HL-60/S4 treated with retinoic acid at 250 ng/mL for 4 days and 3 days (cell line): ENCODE data around the gene SLC7A7.

Experiments
- in situ Hi-C: fragments of 300-500 bp; cut with MboI; formaldehyde crosslinking; loops from 2 replicates; pipeline ENCODE4 v1.7.0; 2022; ENCODE audit warnings: low sequenced_read_pairs

SLC7A7 gene

DNA sequence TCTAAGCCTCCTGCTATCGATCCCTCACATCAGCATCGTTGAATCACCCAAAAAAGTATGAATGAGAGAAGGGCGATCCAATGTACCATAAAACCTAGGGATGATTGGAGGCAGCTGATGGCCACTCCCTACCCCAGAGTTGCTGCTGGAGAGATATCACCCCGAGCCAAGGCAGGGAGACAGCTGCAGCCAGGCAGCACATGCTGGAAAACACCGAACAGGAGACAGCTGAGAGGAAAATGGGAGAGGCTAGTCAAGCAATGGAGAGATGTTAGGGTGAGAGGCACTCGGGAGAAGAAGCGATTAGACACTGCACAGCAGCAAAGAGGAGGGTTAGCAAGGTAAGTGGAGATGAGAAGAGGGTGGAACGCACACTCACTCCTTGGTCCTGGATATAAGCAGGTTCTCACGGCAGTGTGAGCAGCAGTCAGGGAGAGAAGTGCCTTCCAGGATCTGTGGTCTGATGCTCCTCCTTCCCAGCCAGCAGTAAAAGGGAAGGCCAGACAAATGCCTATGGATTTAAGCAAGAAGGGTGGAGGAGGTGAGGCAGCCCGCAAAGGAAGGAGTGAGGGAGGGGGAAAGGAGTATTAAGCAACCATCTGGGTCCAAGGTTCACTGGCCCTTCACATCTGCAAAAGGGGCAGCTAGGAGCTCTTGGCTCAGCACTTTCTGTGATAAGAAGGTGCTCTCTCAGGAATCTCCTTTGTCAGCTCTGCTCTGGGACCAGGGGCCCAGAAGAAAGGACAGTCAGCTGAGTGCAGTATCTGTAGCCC lies at the start of gene SLC7A7:
TSS of gene SLC7A7 (minus strand) at position 495 of the 773 bp plus-strand sequence. CDS start 2,037 bp downstream, outside the sequence.
- in situ Hi-C loops = no loop called here

DNA sequence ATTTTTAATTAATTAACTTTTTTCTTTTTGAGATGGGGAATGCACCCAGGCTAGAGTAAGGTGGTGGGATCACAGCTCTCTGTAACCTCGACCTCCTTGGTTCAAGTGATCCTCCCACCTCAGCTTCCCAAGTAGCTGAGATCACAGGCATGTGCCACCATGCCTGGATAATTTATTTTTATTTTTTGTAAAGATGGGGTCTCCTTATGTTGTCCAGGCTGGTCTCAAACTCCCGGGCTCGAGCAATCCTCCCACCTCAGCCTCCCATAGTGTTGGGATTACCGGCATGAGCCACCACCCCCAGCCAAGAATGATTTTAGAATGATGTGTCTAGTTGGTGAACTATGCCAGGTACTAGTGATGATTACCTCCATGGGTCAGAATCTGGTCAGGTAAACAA lies 49.7 kb upstream of the SLC7A7 start:
- in situ Hi-C loops = loop anchor here (25.0 kb wide), 1 partner anchor 303 kb away; no protein-coding TSS in a partner anchor

DNA sequence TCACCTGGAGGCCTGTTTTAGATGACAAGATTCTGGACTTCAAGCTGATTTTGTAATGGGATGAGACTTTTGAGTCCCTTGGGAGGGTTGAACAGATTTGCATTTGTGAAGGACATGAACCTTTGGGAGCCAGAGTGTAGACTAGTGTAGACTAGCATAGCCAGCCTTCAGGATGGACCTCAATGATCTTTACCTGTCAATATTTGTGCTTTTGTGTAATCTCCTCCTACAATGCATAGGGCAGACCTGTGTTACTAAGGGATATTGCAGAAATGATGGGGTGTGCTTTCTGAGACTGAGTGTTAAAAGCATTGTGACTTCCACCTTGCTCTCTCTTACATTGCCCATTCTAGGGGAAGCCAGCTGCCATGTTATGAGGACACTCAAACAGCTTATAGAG lies 46.4 kb upstream of the SLC7A7 start:
- in situ Hi-C loops = loop anchor here (25.0 kb wide), 1 partner anchor 299 kb away; no protein-coding TSS in a partner anchor

DNA sequence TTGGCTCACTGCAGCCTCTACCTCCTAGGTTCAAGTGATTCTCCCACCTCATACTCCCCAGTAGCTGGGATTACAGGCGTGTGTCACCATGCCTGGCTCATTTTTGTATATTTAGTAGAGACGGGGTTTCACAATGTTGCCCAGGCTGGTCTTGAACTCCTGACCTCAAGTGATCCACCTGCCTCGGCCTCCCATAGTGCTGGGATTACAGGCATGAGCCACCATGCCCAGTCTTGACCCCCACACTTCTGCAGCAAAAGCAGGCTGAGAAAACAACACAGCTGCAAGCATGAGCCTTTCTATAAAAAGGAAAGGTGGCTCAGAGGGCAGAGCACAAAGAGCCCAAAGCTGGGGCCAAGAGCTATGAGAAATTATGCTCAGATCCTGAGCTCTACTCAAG lies 45.1 kb upstream of the SLC7A7 start:
- in situ Hi-C loops = loop anchor here (25.0 kb wide), 1 partner anchor 298 kb away; no protein-coding TSS in a partner anchor

DNA sequence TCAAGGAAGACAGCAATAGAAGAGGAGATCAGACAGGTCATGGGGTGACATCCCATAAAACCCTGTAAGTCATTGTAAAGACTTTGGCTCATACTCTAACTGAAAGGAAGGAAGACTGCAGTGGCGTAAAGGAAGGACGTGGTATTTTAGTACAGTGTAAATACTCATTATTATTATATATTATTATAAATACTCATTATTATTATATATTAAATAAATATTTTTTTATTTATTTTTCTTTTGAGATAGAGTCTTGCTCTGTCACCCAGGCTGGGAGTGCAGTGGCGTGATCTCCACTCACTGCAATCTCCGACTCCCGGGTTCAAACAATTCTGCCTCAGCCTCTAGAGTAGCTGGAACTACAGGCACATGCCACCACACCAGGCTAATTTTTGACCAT lies 41.2 kb upstream of the SLC7A7 start:
- in situ Hi-C loops = loop anchor here (25.0 kb wide), 1 partner anchor 294 kb away; no protein-coding TSS in a partner anchor

DNA sequence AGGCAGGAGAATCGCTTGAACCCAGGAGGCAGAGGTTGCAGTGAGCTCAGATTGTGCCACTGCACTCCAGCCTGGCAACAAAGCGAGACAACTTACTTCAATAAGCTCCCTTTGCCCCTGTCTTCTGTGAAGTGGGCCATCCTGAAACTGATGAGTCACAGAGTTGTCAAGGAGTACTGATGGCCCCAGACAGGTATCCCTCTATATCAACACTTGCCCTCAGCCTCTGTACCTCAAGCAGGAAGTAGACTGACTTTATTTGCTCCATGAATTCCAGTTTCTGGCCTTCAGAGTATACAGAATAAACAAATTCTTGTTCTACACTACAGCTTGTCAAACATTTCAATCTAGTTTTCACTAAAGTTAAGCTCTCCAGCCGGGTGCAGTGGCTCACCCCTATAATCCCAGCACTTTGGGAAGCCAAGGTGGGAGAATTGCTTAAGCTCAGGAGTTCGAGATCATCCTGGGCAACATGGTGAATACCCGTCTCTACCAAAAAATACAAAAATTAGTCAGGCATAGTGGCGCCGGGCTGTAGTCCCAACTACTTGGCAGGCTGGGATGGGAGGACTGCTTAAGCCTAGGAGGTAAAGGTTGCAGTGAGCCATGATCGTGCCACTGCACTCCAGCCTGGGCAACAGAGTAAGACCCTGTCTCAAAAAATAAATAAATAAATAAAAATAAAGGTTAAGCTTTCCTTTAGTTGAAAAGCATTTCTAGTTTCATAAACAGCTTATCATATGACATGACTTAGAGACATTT lies 39.9 kb upstream of the SLC7A7 start:
- in situ Hi-C loops = loop anchor here (25.0 kb wide), 1 partner anchor 293 kb away; no protein-coding TSS in a partner anchor

DNA sequence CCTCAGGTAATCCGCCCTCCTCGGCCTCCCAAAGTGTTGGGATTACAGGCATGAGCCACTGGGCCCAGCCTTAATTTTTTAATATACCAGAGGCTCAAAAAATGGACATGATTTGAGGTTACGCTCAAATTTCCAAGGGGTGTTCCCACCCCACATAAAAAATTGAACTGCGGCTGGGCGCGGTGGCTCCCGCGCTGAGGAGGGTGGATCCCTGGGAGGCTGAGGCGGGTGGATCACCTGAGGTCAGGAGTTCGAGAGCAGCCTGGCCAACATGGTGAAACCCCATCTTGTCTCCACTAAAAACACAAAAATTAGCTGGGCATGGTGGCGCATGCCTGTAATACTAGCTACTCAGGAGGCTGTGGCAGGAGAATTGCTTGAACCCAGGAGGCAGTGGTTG lies 39.1 kb upstream of the SLC7A7 start:
- in situ Hi-C loops = loop anchor here (25.0 kb wide), 1 partner anchor 292 kb away; no protein-coding TSS in a partner anchor

DNA sequence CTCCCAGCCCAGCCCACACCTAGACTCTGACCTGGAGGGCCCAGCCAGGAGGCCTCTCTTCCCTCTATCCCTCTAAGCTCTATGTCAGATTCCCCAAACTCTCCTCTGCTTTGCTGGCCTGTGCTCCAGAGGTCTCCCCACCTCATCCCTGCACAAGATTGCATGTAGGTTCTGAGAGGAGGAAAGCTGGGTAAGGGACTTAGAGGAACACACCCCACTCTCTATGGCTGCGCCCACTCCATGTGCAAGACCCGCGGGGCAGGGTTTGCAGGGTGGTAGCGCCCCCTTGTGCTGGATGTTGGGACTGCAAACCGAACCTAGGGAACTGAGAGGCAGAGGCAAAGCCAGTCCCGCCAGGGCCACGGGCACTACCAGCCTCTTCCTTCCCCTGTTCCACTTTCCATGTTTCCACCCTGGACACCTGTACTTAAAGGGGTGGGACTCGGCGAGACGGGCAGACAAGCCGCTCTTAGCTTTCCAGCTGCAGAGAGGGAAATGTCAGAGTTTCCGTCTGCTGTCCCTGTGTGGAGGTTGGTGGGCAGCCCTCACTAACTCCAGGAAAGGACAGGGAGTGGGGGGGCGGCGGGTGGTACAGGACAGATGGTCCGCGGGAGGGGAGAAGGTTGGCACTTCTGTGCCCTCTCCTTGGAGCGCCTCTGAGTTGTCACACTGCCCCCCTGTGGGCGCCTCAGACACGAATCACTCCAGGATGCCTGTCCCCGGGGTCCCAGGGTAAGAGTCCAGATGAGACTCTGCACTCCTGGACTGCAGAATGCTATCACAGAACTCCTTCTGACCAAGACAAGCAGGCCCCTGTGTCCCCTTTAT lies 37.9 kb upstream of the SLC7A7 start:
- in situ Hi-C loops = loop anchor here (25.0 kb wide), 1 partner anchor 291 kb away; no protein-coding TSS in a partner anchor

DNA sequence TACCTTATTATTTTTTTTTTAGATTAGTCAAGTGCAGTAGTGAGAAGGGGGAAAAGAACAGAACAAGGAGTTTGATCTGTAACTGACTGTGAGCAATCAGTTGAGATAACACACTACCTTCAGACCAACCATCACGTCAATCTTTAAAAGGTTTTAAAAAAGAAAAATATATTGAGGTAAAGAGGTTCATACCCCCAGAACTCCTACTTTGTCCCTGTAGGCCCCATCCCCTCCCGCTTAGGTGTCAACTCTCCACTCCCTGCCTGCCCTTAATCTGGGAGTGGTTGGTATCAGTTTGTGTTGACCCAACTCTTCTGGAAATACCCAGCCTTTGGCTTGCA lies 37.3 kb upstream of the SLC7A7 start:
- in situ Hi-C loops = loop anchor here (25.0 kb wide), 1 partner anchor 290 kb away; no protein-coding TSS in a partner anchor

DNA sequence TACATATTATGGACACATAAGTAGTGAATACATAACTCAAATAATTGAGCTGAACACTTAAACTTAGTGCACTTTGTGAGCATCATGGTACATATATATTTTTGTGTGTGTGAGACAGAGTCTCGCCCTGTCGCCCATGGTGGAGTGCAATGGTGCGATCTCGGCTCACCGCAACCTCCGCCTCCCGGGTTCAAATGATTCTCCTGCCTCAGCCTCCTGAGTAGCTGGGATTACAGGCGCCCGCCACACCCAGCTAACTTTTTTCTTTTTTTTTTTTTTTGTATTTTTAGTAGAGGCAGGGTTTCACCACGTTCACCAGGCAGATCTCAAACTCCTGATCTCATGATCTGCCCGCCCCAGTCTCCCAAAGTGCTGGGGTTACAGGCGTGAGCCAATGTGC lies 36.9 kb upstream of the SLC7A7 start:
- in situ Hi-C loops = loop anchor here (25.0 kb wide), 1 partner anchor 290 kb away; no protein-coding TSS in a partner anchor

DNA sequence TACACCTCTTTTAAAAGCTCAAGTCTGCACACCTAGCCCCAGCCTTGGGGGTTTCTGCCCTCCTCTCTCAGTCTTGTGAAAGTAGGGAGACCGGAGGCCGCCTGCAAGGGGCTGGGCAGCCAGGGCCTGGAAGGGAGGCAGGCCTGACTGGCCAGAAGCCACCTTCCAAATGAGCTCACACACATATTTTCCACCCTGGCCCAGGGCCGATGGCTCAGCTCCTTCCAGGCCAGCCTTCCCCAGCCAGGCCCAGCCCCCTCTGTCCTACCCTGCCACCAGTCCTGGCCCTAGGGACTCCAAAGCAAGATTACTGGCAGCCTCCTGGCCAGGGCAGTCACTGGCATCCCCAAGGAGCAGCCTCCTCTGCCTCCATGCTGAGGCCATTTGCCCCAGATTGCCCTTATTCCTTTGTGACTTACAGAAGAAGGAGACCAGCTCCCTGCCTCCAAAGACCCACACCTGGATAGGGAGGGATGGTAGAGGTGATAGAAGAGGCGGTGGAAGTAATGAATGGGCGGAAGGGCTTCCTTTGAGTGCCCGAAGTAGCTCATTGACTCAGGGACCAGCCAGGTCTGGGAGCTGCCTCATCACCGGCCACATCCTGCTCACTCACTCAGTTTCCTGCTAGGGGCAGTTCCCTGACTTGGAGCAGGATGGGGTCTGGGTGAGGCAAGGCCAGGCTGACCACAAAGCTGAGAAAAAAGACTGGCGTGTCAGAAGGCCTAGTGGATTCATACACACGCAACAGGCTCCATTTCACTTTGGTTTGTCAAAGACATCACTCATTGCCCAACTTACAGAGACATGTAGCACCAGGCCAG lies 35.9 kb upstream of the SLC7A7 start:
- in situ Hi-C loops = loop anchor here (25.0 kb wide), 1 partner anchor 289 kb away; no protein-coding TSS in a partner anchor

DNA sequence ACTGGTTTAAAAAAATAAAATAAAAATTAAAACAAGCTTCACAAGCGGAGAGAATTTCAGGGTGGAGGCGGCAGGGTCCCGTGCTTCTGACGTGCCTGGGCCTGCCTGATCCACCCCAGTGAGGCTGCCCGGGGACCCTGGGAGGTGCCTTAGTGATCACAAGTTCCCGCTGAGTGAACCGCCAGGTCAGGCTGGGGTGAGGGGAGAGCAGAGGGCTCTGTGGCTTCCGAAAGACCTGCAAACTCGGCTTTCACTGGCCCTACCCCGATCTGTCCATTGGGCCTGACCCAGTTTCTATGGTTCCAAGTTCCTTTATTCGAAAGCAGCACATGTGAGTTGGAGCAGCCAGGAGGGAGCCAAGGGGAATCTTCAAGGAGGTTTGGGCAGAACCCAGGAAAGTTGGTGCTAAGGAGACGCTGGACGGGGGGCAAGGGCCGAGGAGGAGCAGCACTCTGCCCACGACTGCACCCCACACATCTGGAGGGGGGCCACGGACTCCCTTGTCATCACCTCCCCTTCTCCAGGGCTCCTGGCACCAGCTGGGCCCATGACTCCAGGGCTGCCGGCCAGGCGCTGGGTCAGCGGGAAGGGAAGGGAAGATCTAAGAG lies 34.1 kb upstream of the SLC7A7 start:
- in situ Hi-C loops = no loop called here

DNA sequence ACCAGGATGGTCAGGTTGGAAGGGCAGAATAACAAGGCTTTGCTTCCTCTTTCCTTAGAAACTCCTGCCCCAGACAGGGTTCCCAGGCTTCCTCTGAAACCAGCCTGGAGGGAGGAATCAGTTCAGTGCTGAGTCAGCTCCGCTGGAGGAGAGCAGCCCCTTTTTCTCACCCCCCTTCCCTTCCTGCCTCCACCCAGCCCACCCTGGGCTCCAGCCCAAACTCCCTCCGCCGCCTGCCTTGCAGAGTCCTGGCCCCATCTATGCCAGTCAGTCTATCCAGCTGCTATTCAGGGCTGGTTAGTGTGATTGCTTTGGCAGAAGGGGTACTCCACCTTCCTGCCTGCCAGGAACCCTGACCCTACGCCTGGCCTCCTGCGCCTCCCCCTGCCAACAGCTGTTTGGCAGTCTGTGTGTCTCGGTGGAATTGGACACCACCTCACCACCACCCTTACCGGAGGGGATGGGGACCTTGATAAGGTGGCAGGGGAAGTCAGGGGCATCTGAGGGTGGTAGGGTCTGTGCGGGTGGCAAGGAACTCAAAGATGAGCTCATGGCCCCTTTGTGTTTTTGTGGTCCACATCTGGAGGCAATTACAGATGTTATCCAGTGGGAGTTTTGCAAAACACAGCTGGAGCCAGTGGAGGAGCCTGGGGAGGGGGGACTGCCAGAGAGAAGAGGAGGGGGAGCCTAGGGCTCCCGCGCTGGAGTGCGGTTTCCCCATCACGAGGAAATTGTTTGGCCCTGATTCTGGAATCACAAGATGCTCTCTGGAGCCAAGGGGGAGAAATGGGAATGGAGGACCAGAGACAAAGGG lies 33.3 kb upstream of the SLC7A7 start:
- in situ Hi-C loops = no loop called here

DNA sequence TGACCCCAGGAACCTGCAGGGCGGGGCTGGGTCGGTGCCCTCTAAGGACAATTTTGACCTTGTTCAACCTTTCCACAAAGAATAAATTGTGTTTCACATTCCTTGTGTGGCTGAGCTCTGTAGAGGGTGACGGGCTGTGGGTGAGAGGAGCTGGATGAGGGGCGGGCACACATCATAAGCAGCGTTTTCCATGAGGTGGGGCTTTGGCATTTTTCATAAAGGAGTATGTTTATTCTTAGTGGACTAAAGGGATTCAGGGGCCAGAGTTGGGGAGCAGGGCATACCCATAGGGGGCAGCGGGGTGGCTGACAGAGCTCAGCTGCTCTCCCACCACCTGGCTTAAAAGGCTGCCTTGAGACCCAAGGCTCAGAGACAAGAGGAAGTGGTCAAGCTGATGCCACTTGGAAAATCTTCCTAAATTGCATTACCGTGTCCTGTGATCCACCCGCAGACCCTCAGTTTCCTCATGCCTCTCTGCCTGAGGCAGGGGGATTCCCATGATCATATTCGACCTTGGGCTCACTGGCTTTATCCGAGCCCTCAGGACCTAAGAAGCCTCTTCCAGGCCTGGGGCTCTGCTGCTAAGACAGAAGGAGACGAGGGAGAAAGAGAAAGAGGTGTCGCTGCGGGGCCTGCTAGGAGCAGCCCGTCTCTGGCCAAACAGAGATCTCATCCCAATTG lies 32.6 kb upstream of the SLC7A7 start:
- in situ Hi-C loops = no loop called here

DNA sequence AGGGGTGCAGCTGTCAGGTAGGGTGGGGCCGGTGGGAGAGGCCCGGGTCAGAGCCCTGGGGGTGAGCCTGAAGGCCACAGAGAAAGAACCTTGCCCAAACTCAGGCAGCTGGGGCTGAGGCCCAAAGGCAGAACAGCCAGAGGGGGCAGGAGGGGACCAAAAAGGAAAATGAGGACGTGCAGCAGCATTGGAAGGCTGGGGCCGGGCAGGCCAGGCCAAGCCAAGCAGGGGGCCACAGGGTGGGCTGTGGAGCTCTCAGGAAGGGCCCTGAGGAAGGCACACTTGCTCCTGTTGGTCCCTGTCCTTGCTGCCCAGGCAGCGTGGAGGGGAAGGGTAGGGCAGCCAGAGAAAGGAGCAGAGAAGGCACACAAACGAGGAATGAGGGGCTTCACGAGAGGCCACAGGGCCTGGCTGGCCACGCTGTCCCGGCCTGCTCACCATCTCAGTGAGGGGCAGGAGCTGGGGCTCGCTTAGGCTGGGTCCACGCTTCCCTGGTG lies 31.6 kb upstream of the SLC7A7 start:
- in situ Hi-C loops = no loop called here

DNA sequence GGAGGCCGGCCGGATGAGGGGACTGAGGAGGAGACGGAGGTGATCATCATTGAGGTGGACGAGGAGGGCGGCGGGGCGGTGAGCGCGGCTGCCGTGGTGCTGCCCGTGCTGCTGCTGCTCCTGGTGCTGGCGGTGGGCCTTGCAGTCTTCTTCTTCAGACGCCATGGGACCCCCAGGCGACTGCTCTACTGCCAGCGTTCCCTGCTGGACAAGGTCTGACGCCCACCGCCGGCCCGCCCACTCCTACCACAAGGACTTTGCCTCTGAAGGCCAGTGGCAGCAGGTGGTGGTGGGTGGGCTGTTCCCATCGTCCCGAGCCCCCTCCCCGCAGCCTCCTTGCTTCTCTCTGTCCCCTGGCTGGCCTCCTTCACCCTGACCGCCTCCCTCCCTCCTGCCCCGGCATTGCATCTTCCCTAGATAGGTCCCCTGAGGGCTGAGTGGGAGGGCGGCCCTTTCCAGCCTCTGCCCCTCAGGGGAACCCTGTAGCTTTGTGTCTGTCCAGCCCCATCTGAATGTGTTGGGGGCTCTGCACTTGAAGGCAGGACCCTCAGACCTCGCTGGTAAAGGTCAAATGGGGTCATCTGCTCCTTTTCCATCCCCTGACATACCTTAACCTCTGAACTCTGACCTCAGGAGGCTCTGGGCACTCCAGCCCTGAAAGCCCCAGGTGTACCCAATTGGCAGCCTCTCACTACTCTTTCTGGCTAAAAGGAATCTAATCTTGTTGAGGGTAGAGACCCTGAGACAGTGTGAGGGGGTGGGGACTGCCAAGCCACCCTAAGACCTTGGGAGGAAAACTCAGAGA lies 30.8 kb upstream of the SLC7A7 start:
- in situ Hi-C loops = no loop called here

DNA sequence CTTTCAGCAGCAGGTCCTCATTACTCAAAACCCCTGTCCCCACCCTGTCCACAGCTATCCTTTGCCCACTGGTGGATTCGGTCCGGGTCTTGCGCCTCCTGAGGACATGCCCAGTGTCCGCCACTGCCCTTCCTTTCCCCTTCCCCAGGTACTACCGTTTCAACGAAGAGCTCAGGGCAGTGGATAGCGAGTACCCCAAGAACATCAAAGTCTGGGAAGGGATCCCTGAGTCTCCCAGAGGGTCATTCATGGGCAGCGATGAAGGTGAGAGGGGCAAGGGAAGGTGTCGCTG lies 29.8 kb upstream of the SLC7A7 start:
- in situ Hi-C loops = no loop called here
